Stimulated activated effector memory CD8-positive, alpha-beta T cell treated with anti-CD3 and anti-CD28 coated beads, Interleukin-12 subunit alpha, Interleukin-12 subunit beta, amount 100 ng/mL, for 72 hours (primary cell): Measurements from ENCODE around the gene TXNRD1.
"Not testable (repeated sequence)": the region's sequence is repeated elsewhere in the genome, so short reads cannot be mapped to it uniquely, and the experiment has no call there.

Experiments
- ATAC-seq: fragments of 150-1000 bp; cut with Tn5 transposase; 2 replicates; pipeline ENCODE4 v1.10.0; 2021
- DNase-seq, 2 donors: peaks; one replicate each; pipeline ENCODE4 v3.0.0; 2021 to 2022; ENCODE audit warnings: low spot score in 2 of 2
- H3K27ac Mint-ChIP-seq: one replicate; pipeline ENCODE4 v1.8.0; 2022; ENCODE audit warnings: mild to moderate bottlenecking, mixed read lengths
- H3K36me3 Mint-ChIP-seq: one replicate; pipeline ENCODE4 v1.8.0; 2022; ENCODE audit warnings: mild to moderate bottlenecking, mixed read lengths
- H3K4me1 Mint-ChIP-seq: one replicate; pipeline ENCODE4 v1.8.0; 2022; ENCODE audit warnings: mixed read lengths
- H3K4me3 Mint-ChIP-seq: one replicate; pipeline ENCODE4 v1.8.0; 2022; ENCODE audit warnings: mild to moderate bottlenecking, mixed read lengths
- H3K9me3 Mint-ChIP-seq: one replicate; pipeline ENCODE4 v1.8.0; 2022; ENCODE audit warnings: mixed read lengths

TXNRD1 gene

GRCh38 chr12:104279164-104279563 lies 63.6 kb downstream of the TXNRD1 start:
- peaks cover 13% of the 10 kb centered on the region for H3K4me1 Mint-ChIP-seq
- ATAC-seq (no peak), DNase-seq (no peak)
- no peak overlapping the region for H3K27ac Mint-ChIP-seq
- no peak overlapping the region for H3K4me3 Mint-ChIP-seq
- H3K9me3 Mint-ChIP-seq = no peaks in the 10 kb centered on the region
- H3K36me3 Mint-ChIP-seq = no peaks in the 10 kb centered on the region

DNA sequence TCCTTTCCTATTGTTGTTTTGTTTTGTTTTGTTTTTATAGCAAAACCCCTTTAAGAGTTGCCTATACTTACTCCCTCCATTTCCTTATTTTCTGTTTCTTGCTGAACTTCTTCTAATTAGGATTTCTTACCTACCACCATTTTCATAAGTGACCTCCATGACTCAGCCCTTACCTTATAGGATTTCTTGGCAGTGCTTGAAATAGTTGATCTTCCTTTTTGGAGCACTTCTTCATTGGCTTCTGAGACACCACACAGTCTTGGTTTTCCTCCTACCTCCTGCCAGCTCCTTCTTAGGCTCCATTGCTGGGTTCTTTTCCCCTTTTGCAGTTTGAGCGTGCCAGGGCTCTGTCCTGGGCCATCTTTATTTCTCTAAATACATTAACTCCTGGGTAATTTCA lies 64.5 kb downstream of the TXNRD1 start:
- ATAC-seq = no peak
- H3K9me3 Mint-ChIP-seq = no peaks in the 10 kb centered on the region
- H3K27ac Mint-ChIP-seq = no peak overlapping the region
- peaks cover 13% of the 10 kb centered on the region for H3K4me1 Mint-ChIP-seq
- no peak overlapping the region for H3K4me3 Mint-ChIP-seq
- H3K36me3 Mint-ChIP-seq = no peaks in the 10 kb centered on the region
- no peak for DNase-seq

DNA sequence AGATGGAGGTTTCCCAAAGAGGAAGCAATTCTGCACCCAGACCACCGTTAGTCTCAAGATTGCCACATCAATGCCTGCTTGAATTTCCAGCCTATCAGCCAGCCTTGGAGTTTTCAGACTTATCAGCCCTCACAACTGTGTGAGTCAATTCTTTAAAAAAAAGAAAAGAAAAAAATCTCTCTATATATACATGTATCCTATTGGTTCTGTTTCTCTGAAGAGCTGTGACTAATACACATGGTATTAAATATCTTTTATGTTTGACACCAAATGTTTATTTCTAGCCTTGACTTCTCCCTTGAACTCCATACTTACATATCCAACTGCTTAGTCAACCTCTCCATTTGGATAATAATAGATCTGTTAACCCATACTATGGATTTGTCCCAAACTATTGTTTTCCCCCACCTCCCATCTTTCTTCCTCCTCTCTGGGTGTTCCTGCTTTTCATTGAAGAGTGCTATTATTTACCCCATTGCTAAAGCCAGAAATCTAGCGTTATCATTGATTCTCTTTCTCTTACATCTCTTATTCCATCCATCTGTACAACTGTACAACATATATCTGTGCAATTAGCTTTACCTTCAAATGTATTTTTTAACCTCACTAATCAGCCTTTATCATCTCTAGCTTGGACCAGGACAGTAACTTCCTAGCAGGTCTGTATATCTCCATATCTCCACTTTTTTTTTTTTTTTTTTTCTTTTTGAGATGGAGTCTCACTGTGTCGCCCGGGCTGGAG lies 65.3 kb downstream of the TXNRD1 start:
- no peak overlapping the region for H3K27ac Mint-ChIP-seq
- H3K36me3 Mint-ChIP-seq = no peaks in the 10 kb centered on the region
- ATAC-seq = no peak
- peaks cover 15% of the 10 kb centered on the region for H3K4me1 Mint-ChIP-seq
- DNase-seq = no peak
- no peak overlapping the region for H3K4me3 Mint-ChIP-seq
- H3K9me3 Mint-ChIP-seq = no peaks in the 10 kb centered on the region

- no peak overlapping the region for H3K27ac Mint-ChIP-seq
- H3K36me3 Mint-ChIP-seq = peaks cover 2% of the 10 kb centered on the region
- no peak overlapping the region for H3K4me3 Mint-ChIP-seq
- no peaks in the 10 kb centered on the region for H3K9me3 Mint-ChIP-seq
- no peak for ATAC-seq
- DNase-seq = no peak
- H3K4me1 Mint-ChIP-seq = peaks cover 17% of the 10 kb centered on the region
These were observed 66.1 kb downstream of the TXNRD1 start for GRCh38 chr12:104281636-104282035.

- Mint-ChIP-seq H3K27ac (no peak overlapping the region), H3K36me3 (peaks cover 7% of the 10 kb centered on the region)
- ATAC-seq = no peak
These were observed 66.5 kb downstream of the TXNRD1 start for GRCh38 chr12:104282109-104282508.

GRCh38 chr12:104285740-104286515 lies 70.3 kb downstream of the TXNRD1 start:
- H3K4me1 Mint-ChIP-seq = peaks cover 20% of the 10 kb centered on the region
- DNase-seq = no peak

More at GRCh38 chr12:104282109-104282508, 66.5 kb downstream of the TXNRD1 start:
- Mint-ChIP-seq H3K4me3 (no peak overlapping the region), H3K9me3 (no peaks in the 10 kb centered on the region), H3K4me1 (peaks cover 22% of the 10 kb centered on the region)
- DNase-seq = no peak

DNA sequence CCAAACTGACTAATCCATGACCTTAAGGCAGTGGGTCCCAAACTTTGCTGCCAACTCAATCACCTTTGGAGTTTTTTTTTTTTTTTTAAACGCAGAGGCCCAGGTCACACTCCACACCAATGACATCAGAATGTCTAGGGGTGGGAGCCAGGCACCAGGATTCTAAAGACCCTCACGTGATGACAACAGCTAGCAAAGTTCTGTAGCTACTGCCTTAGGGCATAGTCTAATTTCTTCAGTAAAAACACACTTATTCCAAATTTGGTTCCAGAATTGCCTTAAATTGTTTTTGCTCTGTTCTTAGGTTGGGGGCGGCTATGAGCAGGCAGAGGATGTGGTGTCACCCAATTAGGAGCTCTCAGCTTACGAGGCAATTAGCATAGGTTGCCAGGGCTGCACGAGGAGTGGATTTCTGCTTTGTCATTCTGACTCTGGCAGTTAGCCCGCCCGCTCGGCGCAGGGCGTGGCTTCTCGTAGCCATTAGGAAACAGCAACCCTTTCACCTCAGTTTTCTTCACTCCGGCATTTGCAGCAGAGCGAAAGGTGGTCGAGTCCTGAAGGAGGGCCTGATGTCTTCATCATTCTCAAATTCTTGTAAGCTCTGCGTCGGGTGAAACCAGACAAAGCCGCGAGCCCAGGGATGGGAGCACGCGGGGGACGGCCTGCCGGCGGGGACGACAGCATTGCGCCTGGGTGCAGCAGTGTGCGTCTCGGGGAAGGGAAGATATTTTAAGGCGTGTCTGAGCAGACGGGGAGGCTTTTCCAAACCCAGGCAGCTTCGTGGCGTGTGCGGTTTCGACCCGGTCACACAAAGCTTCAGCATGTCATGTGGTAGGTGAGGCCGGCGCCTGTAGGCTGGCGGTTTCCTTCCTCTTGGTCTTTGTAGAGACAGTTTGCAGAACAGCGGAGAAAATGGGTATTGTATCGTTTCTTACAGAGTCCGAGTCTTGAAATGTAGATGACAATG lies 71.2 kb downstream of the TXNRD1 start:
- DNase-seq = peak; percentile 73 to 93
- peak; percentile 95 for ATAC-seq
- Mint-ChIP-seq H3K9me3 (no peaks in the 10 kb centered on the region), H3K36me3 (peaks cover 47% of the 10 kb centered on the region), H3K4me1 (peaks cover 20% of the 10 kb centered on the region), H3K27ac (peak overlapping the region; percentile 100), H3K4me3 (peak overlapping the region; percentile 99)

More at GRCh38 chr12:104285740-104286515, 70.3 kb downstream of the TXNRD1 start:
- Mint-ChIP-seq H3K27ac (peak overlapping the region; percentile 100), H3K36me3 (peaks cover 38% of the 10 kb centered on the region), H3K4me3 (peak overlapping the region; percentile 99), H3K9me3 (no peaks in the 10 kb centered on the region)
- ATAC-seq = no peak

DNA sequence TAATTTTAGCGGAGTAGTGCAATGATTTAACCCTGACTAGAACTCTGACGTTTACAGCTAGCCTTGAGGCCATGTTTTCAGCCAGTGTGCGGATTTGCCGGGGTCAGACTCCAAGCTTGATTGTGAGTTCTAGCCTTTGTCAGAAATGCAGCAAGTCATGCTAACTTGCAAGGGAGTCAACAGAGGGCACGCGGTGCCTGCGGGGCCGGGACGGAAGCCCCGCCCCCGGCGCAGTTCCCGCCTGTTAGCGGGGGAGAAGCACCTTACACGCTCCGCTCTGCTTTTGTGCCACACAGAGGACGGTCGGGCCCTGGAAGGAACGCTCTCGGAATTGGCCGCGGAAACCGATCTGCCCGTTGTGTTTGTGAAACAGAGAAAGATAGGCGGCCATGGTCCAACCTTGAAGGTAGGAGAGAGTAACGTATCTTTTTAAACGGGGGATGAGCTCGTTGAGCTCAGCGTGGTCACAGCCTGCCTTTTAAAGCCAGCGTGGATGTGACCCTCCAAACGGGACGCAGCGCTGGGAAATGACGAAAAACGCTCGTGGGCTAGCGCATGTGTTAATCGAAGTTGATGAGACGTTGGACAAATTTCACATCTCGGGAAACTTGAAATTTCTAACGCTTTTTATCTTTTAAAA lies 73.2 kb downstream of the TXNRD1 start:
- Mint-ChIP-seq H3K4me3 (peak overlapping the region; percentile 99), H3K27ac (peak overlapping the region; percentile 100), H3K36me3 (peaks cover 66% of the 10 kb centered on the region), H3K9me3 (no peaks in the 10 kb centered on the region), H3K4me1 (peaks cover 29% of the 10 kb centered on the region)
- DNase-seq (peak; percentile 76 to 87), ATAC-seq (peak; percentile 76)

DNA sequence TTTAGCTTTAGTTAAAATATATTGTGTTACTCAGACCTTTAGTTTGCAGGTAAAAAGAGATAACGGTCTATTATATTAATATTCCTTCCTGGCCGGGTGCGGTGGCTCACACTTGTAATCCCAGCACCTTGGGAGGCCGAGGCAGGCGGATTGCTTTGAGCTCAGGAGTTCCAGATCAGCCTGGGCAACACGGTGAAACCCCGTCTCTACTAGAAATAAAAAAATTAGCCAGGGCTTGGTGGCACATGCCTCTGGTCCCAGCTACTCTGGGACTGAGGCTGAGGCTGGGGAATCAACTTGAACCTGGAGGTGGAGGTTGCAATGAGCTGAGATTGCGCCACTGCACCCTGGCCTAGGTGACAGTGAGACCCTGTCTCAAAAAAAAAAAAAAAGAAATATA lies 74.7 kb downstream of the TXNRD1 start:
- Mint-ChIP-seq H3K36me3 (peaks cover 82% of the 10 kb centered on the region), H3K4me1 (peaks cover 35% of the 10 kb centered on the region)

DNA sequence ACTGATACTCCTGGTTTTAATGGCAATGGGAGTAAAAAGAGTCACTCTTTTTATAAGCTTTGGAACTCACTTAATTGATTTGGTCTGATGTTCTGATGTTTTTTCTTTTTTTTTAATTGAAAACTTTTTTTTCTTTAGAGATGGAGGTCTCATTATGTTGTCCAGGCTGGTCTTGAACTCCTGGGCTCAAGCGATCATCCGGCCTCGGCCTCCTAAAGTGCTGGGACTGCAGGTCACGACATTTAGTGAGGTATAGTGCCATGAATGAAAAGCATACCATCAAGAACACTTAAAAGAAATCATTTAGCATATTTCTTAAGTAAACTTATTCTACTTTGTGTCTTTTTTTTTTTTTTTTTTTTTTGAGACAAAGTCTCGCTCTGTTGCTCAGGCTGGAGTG lies 75.3 kb downstream of the TXNRD1 start:
- no peak for ATAC-seq
- Mint-ChIP-seq H3K4me3 (peak overlapping the region; percentile 99), H3K9me3 (no peaks in the 10 kb centered on the region), H3K4me1 (peaks cover 36% of the 10 kb centered on the region), H3K36me3 (peaks cover 87% of the 10 kb centered on the region), H3K27ac (no peak overlapping the region)
- no peak for DNase-seq

More for the DNA sequence above, 74.7 kb downstream of the TXNRD1 start:
- ATAC-seq (no peak), DNase-seq (no peak)
- no peaks in the 10 kb centered on the region for H3K9me3 Mint-ChIP-seq
- H3K27ac Mint-ChIP-seq = no peak overlapping the region
- H3K4me3 Mint-ChIP-seq = peak overlapping the region; percentile 99

DNA sequence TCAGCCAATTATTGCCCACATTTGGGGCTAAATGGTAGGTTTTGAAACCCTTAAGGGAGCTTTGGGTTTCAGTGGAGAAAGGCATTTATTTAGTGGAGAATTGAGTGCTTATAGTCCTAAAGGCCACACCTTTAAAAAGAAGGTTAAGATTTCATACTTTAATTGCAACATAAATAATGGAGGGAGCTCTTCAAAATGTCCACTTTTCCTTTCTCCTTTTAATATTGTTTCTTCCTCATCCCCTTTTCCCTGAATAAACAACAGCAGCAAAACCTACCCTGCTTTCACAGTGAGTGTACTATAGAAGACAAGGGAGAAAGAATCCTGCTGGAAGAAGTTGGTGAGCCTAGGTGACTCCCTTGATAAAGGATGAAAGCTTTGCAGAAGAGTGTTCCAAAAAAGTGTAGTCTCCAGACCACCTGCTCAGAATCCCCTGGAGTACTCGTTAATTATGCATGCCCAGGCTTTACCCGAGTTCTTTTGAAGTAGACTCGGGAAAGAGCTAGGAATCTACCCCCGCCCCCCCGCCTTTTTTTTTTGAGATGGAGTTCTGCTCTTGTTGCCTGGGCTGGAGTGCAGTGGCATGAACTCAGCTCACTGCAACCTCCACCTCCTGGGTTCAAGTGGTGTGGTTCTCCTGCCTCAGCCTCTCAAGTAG lies 76.4 kb downstream of the TXNRD1 start:
- no peak for ATAC-seq
- H3K4me3 Mint-ChIP-seq = no peak overlapping the region
- peaks cover 25% of the 10 kb centered on the region for H3K4me1 Mint-ChIP-seq

DNA sequence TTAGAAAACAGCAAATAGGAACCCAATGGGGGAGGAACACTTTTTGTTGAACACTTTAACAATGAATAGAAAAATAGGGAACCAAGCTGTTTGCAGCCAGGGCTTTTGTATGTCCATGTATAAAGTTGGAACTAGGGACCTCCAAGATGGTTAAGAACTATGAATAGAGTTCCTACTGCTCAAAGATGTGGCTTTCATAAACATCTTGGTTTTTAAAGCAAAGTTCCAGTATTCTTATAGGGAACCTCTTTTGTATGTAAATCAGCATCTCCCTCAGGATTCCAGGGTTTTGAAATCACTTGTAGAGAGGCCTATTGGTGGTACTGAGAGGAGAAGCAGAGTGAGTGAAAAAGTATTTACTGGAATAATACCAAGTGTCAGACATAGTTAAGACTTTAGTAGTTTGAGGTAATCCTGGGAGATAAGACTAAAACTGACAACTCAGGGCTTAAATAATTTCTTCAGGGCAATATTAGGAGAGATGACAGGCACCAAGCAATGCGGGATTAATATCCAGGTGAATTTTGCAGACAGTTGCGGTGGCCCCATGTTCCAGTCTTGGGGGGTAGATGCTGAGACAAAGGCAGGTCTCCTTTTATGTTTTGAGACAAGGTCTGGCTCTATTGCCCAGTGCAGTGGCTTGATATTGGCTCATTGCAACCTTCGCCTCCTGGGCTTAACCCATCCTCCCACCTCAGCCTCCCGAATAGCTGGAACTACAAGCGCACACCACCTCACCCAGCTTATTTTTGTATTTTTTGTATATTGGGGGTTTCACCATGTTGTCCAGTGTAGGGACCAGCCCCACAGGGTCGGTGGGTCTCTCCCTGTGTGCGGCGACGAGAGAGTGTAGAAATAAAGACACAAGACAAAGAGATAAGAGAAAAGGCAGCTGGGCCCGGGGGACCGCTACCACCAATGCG lies 77.6 kb downstream of the TXNRD1 start:
- Mint-ChIP-seq H3K4me1 (peaks cover 26% of the 10 kb centered on the region), H3K36me3 (peaks cover 97% of the 10 kb centered on the region), H3K4me3 (no peak overlapping the region), H3K9me3 (no peaks in the 10 kb centered on the region), H3K27ac (peak overlapping the region; percentile 48)
- no peak for DNase-seq
- no peak for ATAC-seq

More for the DNA sequence above, 76.4 kb downstream of the TXNRD1 start:
- no peak for DNase-seq
- Mint-ChIP-seq H3K27ac (peak overlapping the region; percentile 14), H3K9me3 (no peaks in the 10 kb centered on the region), H3K36me3 (peaks cover 93% of the 10 kb centered on the region)

GRCh38 chr12:104294158-104294859 lies 78.7 kb downstream of the TXNRD1 start:
- H3K4me3 Mint-ChIP-seq, DNase-seq, H3K9me3 Mint-ChIP-seq, ATAC-seq: not testable (repeated sequence)
- Mint-ChIP-seq H3K27ac (peak overlapping the region; percentile 52), H3K36me3 (peaks cover 97% of the 10 kb centered on the region), H3K4me1 (peaks cover 26% of the 10 kb centered on the region)
